Measurements from ENCODE around the gene PKLR.
A peak's percentile ranks its signal among the peaks of the same experiment; 100 is the strongest.

Gene PKLR

GRCh38 chr1:155323729-155324036 is 22.4 kb upstream of the PKLR start:
- ATAC-seq (replicated peaks; ENCODE audit: extremely low read depth, poor library complexity, severe bottlenecking) (peak; percentile 66), DNase-seq (ENCODE audit: low spot score in 2 of 2) (peak; percentile 53 to 59)

DNA sequence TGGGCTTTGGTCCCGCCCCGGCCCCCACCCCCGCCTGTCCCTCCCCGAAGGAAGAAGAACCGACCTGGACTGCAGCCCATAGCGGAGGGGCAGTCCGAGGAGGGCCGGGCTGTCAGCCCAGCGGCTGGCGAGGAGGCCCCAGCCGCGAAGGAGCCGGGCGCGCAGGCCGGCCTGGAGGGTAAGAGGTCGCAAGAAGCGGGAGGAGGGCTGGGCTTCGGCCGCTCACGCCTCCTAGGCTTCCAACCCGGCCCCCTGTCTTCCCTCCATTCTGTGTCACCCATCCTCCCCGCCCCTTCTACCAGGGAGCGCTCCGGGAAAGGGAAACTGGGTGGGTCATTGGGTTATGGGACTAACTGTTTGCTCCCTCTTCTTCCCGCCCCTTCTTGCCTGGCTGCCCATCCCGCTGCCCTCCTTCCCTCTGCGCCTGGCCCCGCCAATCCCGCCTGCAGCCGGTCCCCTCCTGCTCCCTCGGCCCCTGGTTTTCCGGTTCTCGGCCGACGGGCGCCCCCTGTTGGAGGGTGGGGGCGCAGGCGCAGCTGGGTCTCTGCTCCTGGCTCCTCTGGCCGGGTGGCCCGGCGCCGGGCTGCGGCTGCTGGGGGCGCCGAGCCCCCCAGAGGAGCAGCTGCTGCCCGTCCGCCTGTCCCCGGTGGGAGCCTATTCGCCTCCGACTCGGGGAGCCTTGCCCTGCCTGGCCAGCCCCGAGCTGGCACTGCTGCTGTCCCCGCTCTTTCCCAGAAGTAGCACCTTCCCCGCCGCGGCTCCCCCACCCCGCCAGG is 21.9 kb upstream of the PKLR start:
- Mint-ChIP-seq H3K4me3 (peak overlapping the region; percentile 84), H3K36me3 (ENCODE audit: insufficient read depth) (peaks cover 10% of the 10 kb centered on the region)
- peak; percentile 73 to 85 for DNase-seq (ENCODE audit: low spot score in 2 of 2)

More at GRCh38 chr1:155323729-155324036, 22.4 kb upstream of the PKLR start:
- Mint-ChIP-seq H3K36me3 (ENCODE audit: insufficient read depth) (peaks cover 10% of the 10 kb centered on the region), H3K4me3 (peak overlapping the region; percentile 84), H3K4me1 (peaks cover 20% of the 10 kb centered on the region), H3K9me3 (no peaks in the 10 kb centered on the region), H3K27ac (ENCODE audit: low read depth) (peak overlapping the region; percentile 74), H3K27me3 (no peaks in the 10 kb centered on the region)

DNA sequence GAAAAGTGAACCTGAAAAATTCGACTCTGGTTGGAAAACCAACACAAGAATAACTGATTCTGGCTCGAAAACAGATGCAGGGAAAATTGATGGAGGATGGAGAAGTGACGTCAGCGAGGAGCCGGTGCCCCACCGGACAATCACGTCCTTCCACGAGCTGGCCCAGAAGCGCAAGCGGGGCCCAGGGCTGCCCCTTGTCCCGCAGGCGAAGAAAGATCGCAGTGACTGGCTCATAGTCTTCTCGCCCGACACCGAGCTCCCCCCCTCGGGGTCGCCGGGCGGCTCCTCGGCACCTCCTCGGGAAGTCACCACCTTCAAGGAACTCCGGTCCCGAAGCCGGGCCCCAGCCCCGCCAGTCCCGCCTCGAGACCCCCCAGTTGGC is 21.3 kb upstream of the PKLR start:
- no peaks in the 10 kb centered on the region for H3K9me3 Mint-ChIP-seq
- H3K36me3 Mint-ChIP-seq (ENCODE audit: insufficient read depth) = peaks cover 11% of the 10 kb centered on the region
- DNase-seq (ENCODE audit: low spot score in 2 of 2) (no peak), ATAC-seq (replicated peaks; ENCODE audit: extremely low read depth, poor library complexity, severe bottlenecking) (no peak)
- peaks cover 20% of the 10 kb centered on the region for H3K4me1 Mint-ChIP-seq
- H3K4me3 Mint-ChIP-seq = peak overlapping the region; percentile 84
- H3K27ac Mint-ChIP-seq (ENCODE audit: low read depth) = no peak overlapping the region
- no peaks in the 10 kb centered on the region for H3K27me3 Mint-ChIP-seq

More for the DNA sequence above, 21.9 kb upstream of the PKLR start:
- Mint-ChIP-seq H3K4me1 (peaks cover 20% of the 10 kb centered on the region), H3K9me3 (no peaks in the 10 kb centered on the region), H3K27me3 (no peaks in the 10 kb centered on the region), H3K27ac (ENCODE audit: low read depth) (no peak overlapping the region)
- ATAC-seq (replicated peaks; ENCODE audit: extremely low read depth, poor library complexity, severe bottlenecking) = peak; percentile 57

GRCh38 chr1:155321639-155322503 is 20.6 kb upstream of the PKLR start:
- DNase-seq (ENCODE audit: low spot score in 2 of 2) = no peak
- H3K4me3 Mint-ChIP-seq = peak overlapping the region; percentile 84
- H3K27ac Mint-ChIP-seq (ENCODE audit: low read depth) = no peak overlapping the region
- ATAC-seq (replicated peaks; ENCODE audit: extremely low read depth, poor library complexity, severe bottlenecking) = no peak
- peaks cover 20% of the 10 kb centered on the region for H3K4me1 Mint-ChIP-seq
- H3K9me3 Mint-ChIP-seq = no peaks in the 10 kb centered on the region
- H3K36me3 Mint-ChIP-seq (ENCODE audit: insufficient read depth) = peaks cover 12% of the 10 kb centered on the region
- H3K27me3 Mint-ChIP-seq = no peaks in the 10 kb centered on the region

DNA sequence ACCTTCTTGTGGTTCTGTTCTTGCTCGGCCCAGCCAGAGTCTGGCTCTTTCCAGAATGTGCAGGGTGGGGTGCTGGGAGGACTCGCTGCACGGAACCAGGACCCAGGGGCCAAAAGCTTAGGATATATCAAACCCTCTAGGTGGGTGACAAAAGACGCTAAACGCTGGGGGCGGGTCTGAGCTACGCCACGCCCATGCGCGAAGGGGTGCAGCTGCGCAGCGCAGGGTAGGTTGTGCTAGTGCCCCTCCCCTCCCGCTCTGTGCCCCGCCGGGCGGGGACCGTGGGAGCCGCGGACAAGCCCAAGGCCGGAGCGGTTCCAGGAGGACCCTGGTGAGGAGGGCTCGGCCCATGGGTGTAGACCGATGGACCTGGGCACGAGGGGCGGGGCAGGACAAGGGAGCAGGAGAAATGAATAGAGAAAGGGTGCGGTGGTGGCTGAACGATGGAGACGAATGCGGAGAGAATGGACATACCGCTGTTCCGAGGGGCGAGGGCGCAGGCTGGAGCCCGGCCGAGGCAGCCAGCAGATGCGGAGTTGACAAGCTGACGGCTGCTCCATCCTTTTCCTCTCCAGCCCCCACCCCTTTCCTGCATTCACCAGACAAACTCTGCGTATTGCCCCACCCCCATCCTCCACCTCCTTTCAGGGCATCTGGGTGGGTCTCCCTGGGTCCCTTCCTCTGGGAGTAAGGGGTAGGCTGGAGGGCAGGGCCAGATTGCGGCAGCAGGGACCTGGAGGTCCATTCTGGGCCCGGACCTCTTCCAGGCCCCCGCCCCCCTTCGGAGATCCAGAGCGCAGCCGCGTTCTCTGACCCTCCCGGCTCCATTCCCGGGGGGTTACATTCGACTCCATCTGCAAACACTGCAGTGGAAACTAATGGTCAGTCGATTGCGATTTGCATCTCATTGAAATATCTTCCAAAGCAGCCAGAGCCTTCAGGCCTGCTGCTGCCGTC is 19.7 kb upstream of the PKLR start, which contains the start of gene RUSC1:
RUSC1 (plus strand) TSS at position 234 of the 957 bp plus-strand sequence. CDS start 880 bp downstream, outside the sequence.
- Mint-ChIP-seq H3K27ac (ENCODE audit: low read depth) (no peak within 1 kb of the TSS), H3K27me3 (no peaks in the 10 kb centered on the region), H3K36me3 (ENCODE audit: insufficient read depth) (peaks cover 10% of the 10 kb centered on the region), H3K4me1 (peaks cover 16% of the 10 kb centered on the region), H3K4me3 (peak within 1 kb of the TSS; percentile 84), H3K9me3 (no peaks in the 10 kb centered on the region)
- ATAC-seq (replicated peaks; ENCODE audit: extremely low read depth, poor library complexity, severe bottlenecking) = no peak
- no peak for DNase-seq (ENCODE audit: low spot score in 2 of 2)

GRCh38 chr1:155320252-155320651 is 19.0 kb upstream of the PKLR start:
- Mint-ChIP-seq H3K4me3 (peak overlapping the region; percentile 27), H3K9me3 (no peaks in the 10 kb centered on the region), H3K27ac (ENCODE audit: low read depth) (no peak overlapping the region), H3K36me3 (ENCODE audit: insufficient read depth) (peaks cover 10% of the 10 kb centered on the region), H3K4me1 (peaks cover 14% of the 10 kb centered on the region), H3K27me3 (no peaks in the 10 kb centered on the region)
- ATAC-seq (replicated peaks; ENCODE audit: extremely low read depth, poor library complexity, severe bottlenecking) = no peak
- DNase-seq (ENCODE audit: low spot score in 2 of 2) = no peak

DNA sequence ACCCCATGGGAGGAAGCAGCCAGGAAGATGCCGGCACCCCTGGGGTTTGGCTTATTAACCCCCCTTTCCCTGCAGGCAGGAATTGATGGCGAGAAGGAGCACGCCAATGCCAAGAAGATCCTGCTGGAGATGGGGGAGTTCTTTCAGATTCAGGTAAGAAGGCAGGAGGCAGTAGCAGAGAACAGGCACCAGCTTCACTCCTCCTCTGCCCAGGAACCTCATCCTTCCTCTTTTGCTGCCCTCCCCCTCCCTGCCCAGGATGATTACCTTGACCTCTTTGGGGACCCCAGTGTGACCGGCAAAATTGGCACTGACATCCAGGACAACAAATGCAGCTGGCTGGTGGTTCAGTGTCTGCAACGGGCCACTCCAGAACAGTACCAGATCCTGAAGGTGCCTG is 18.3 kb upstream of the PKLR start:
- Mint-ChIP-seq H3K36me3 (ENCODE audit: insufficient read depth) (peaks cover 9% of the 10 kb centered on the region), H3K27ac (ENCODE audit: low read depth) (no peak overlapping the region), H3K27me3 (no peaks in the 10 kb centered on the region), H3K4me1 (peaks cover 14% of the 10 kb centered on the region), H3K4me3 (peak overlapping the region; percentile 27), H3K9me3 (no peaks in the 10 kb centered on the region)
- DNase-seq (ENCODE audit: low spot score in 2 of 2) (no peak), ATAC-seq (replicated peaks; ENCODE audit: extremely low read depth, poor library complexity, severe bottlenecking) (no peak)

DNA sequence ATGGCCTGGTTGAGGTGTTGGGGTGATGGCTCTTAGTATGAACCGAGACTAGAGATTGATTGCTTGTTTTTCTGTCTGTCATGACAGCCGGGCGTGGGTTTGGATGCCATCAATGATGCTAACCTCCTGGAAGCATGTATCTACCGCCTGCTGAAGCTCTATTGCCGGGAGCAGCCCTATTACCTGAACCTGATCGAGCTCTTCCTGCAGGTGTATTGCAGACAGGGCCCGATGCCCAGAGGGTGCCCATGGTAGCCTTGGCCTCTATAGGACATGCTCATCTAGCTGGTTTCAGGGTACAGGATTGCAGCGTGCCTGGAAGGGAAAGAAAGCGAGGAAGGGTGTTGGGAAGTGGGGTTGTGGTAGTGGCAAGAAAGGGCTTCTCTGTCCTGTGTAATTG is 16.8 kb upstream of the PKLR start:
- Mint-ChIP-seq H3K4me3 (no peak overlapping the region), H3K27me3 (no peaks in the 10 kb centered on the region), H3K36me3 (ENCODE audit: insufficient read depth) (peaks cover 10% of the 10 kb centered on the region), H3K9me3 (no peaks in the 10 kb centered on the region), H3K4me1 (peaks cover 14% of the 10 kb centered on the region), H3K27ac (ENCODE audit: low read depth) (no peak overlapping the region)
- no peak for ATAC-seq (replicated peaks; ENCODE audit: extremely low read depth, poor library complexity, severe bottlenecking)
- no peak for DNase-seq (ENCODE audit: low spot score in 2 of 2)

DNA sequence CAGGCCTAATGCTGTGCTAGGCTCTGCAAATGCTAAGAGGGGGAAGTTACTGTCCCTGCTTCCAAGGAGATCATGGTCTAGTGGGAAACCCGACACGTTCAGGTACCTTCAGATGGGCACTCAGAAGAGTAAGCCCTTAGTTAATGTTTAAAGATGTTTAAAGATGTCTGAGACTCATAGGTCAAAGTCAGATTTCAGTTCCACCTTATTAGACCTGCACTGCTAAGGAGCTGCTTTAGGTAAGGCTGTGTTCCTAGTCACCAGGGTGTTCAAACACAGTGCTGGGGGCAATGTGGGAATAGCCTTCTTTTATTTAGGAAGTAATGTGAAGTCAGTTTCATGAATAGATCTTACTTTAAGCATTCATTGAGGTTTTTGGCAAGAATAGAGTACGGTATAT is 15.7 kb upstream of the PKLR start:
- DNase-seq (ENCODE audit: low spot score in 2 of 2) (no peak), ATAC-seq (replicated peaks; ENCODE audit: extremely low read depth, poor library complexity, severe bottlenecking) (no peak)
- no peak overlapping the region for H3K4me3 Mint-ChIP-seq
- no peaks in the 10 kb centered on the region for H3K9me3 Mint-ChIP-seq
- no peaks in the 10 kb centered on the region for H3K27me3 Mint-ChIP-seq
- H3K27ac Mint-ChIP-seq (ENCODE audit: low read depth) = no peak overlapping the region
- H3K36me3 Mint-ChIP-seq (ENCODE audit: insufficient read depth) = peaks cover 17% of the 10 kb centered on the region
- peaks cover 14% of the 10 kb centered on the region for H3K4me1 Mint-ChIP-seq

GRCh38 chr1:155313261-155313660 is 12.0 kb upstream of the PKLR start:
- Mint-ChIP-seq H3K4me1 (peaks cover 25% of the 10 kb centered on the region), H3K27ac (ENCODE audit: low read depth) (no peak overlapping the region), H3K27me3 (no peaks in the 10 kb centered on the region), H3K9me3 (no peaks in the 10 kb centered on the region), H3K36me3 (ENCODE audit: insufficient read depth) (peaks cover 21% of the 10 kb centered on the region), H3K4me3 (no peak overlapping the region)
- ATAC-seq (replicated peaks; ENCODE audit: extremely low read depth, poor library complexity, severe bottlenecking) = no peak
- DNase-seq (ENCODE audit: low spot score in 2 of 2) = no peak

DNA sequence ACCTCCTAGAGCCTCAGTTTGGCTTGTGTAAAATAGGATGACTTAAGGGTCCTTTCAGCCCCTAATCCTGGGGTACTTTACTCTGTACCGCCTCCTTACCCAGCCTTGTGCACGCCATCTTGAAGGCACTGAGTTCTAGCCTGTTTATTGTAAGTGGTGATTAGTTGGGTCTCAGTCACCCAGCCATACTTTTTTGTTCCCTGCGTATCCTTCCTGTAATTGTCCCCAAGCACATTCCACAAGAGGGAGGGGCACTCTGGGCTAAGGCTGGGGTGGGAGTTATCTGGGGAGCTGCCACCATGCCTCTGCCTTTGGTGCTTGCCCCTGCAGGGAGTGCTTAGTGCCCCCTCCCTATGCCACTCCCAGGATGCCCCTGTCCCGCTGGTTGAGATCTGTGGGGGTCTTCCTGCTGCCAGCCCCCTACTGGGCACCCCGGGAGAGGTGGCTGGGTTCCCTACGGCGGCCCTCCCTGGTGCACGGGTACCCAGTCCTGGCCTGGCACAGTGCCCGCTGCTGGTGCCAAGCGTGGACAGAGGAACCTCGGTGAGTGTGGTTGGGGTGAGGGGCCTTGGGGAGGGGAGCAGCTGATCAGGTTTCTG is 8.3 kb upstream of the PKLR start:
- ATAC-seq (replicated peaks; ENCODE audit: extremely low read depth, poor library complexity, severe bottlenecking) (no peak), DNase-seq (ENCODE audit: low spot score in 2 of 2) (no peak)
- Mint-ChIP-seq H3K36me3 (ENCODE audit: insufficient read depth) (peaks cover 19% of the 10 kb centered on the region), H3K9me3 (no peaks in the 10 kb centered on the region), H3K4me3 (peak overlapping the region; percentile 91), H3K27ac (ENCODE audit: low read depth) (peak overlapping the region; percentile 97), H3K4me1 (peaks cover 27% of the 10 kb centered on the region), H3K27me3 (no peaks in the 10 kb centered on the region)
